Measurements from ENCODE around the gene GPX4. TPM values are rescaled to one million over a fixed set of nuclear protein-coding genes. Genes with fewer than 3 reads are reported as not detected.
A peak's percentile ranks its signal among the peaks of the same experiment; 100 is the strongest.

GPX4 gene
- total RNA-seq, 1 experiment from 2014 or later, result 355 TPM

DNA sequence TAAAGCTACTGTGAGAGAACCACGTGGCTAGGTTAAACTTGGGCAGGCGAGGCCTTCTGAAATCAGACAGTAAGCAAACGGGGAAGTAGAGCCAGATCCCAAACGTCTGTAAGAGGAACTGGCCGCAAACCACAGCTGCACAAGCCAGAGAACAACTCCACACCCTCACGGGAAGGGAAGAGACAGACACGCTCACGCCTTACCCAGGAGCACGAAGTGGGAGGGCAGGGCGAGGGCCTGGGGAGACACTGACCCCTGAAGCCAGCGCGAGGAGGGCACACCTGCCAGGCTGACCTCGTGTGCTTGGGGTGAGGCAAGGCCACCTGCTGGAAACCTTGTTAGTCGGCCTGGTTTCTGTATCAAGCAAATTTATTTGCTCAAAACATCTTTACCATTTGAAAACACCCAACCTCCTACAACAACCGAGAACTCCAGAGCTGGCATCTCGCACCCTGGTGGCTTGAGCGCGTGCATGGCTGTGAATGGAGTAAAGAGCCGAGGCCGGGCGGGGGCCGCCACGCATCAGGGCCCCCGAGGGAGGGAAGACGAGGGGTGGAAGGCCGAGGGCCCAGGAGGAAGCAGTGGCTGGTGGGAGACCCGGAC lies 15.9 kb upstream of the GPX4 start:
- Mint-ChIP-seq H3K4me1 (0 out of 4 replicates have a peak, but pooled peaks cover 0 to 2% of the 10 kb centered on the region in 2 experiments), H3K4me3 (no peak overlapping the region), H3K27ac (peak overlapping the region in 2 of 3 experiments; percentile 61 to 94; a peak in 4 of 7 replicates), H3K36me3 (ENCODE audit: insufficient read depth in 1 of 3, low read depth in 3 of 3) (peaks cover 16 to 53% (median 47%) of the 10 kb centered on the region in 3 experiments; a peak in 6 of 7 replicates), H3K27me3 (ENCODE audit: low read depth) (no peaks in the 10 kb centered on the region), H3K9me3 (no peaks in the 10 kb centered on the region)
- Histone ChIP-seq H3K4me1 (ENCODE audit: insufficient read depth, low read length) (no peaks in the 10 kb centered on the region), H2AK5ac (ENCODE audit: insufficient read length, low read length) (no peak overlapping the region), H2BK5ac (ENCODE audit: insufficient read length, low read length) (peak overlapping the region; percentile 32), H2BK120ac (ENCODE audit: low read depth, low read length, poor library complexity, severe bottlenecking) (no peak overlapping the region), H3K79me2 (ENCODE audit: insufficient read depth, low read length) (no peaks in the 10 kb centered on the region), H2BK15ac (ENCODE audit: low read depth, low read length) (no peak overlapping the region), H3T11ph (ENCODE audit: low read length) (no peak overlapping the region), H4K8ac (replicated peaks; ENCODE audit: insufficient read length, low read depth, low read length) (no peak overlapping the region), H3K79me1 (ENCODE audit: insufficient read depth, low read depth, low read length, poor library complexity, severe bottlenecking) (no peaks in the 10 kb centered on the region), H2AFZ (ENCODE audit: low read length) (no peak overlapping the region), H2BK20ac (ENCODE audit: low read depth, low read length, poor library complexity, severe bottlenecking) (no peak overlapping the region), H2BK12ac (ENCODE audit: insufficient read length, low read depth, low read length) (no peak overlapping the region), H3K9ac (ENCODE audit: extremely low read depth, insufficient read length, low read length) (no peak overlapping the region), H3K4ac (ENCODE audit: low read depth, low read length) (no peak overlapping the region), H3K9me3 (ENCODE audit: control insufficient read depth, low read depth, low read length) (no peaks in the 10 kb centered on the region), H3K23me2 (ENCODE audit: insufficient read length, low read depth, low read length, poor library complexity, severe bottlenecking) (no peaks in the 10 kb centered on the region), H3K18ac (ENCODE audit: insufficient read length, low read depth, low read length) (no peak overlapping the region), H3K27ac (ENCODE audit: insufficient read length, low read depth, low read length) (no peak overlapping the region), H4K91ac (ENCODE audit: insufficient read length, low read depth, low read length) (no peak overlapping the region), H3K27me3 (ENCODE audit: insufficient read depth, low read length) (no peaks in the 10 kb centered on the region), H3K56ac (ENCODE audit: insufficient read length, low read depth, low read length) (no peak overlapping the region), H3K4me2 (ENCODE audit: insufficient read depth, insufficient read length, low read length) (no peak overlapping the region), H3K14ac (ENCODE audit: insufficient read depth, low read length) (no peak overlapping the region), H4K20me1 (ENCODE audit: control insufficient read depth, insufficient read depth, insufficient read length) (no peaks in the 10 kb centered on the region), H4K5ac (ENCODE audit: insufficient read length, low read depth, low read length) (no peak overlapping the region), H3K23ac (ENCODE audit: insufficient read length, low read depth, low read length) (no peak overlapping the region)
- DNase-seq, result no peak
- no CpG with 5 or more reads among the region's 27 CpGs for WGBS (ENCODE audit: extremely low coverage, insufficient read length, low lambda C conversion rate)
- TF ChIP-seq, protein P1, sequence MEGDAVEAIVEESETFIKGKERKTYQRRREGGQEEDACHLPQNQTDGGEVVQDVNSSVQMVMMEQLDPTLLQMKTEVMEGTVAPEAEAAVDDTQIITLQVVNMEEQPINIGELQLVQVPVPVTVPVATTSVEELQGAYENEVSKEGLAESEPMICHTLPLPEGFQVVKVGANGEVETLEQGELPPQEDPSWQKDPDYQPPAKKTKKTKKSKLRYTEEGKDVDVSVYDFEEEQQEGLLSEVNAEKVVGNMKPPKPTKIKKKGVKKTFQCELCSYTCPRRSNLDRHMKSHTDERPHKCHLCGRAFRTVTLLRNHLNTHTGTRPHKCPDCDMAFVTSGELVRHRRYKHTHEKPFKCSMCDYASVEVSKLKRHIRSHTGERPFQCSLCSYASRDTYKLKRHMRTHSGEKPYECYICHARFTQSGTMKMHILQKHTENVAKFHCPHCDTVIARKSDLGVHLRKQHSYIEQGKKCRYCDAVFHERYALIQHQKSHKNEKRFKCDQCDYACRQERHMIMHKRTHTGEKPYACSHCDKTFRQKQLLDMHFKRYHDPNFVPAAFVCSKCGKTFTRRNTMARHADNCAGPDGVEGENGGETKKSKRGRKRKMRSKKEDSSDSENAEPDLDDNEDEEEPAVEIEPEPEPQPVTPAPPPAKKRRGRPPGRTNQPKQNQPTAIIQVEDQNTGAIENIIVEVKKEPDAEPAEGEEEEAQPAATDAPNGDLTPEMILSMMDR (conservative IDR thresholded peaks at IDR 0.05), result no peak
